WTC11 (cell line): ENCODE data around the gene FARP2. TPM values are rescaled to one million over a fixed set of nuclear protein-coding genes. Genes with fewer than 3 reads are reported as not detected.

ENCODE experiments used
- ATAC-seq: fragments of 200-7000 bp; cut with Tn5 transposase; 2 replicates; pipeline ENCODE4 v1.10.0; 2021; ENCODE audit warnings: mild to moderate bottlenecking, moderate library complexity
- CTCF ChIA-PET: fragments of 300-600 bp; sonication (Branson Sonifier 250); formaldehyde crosslinking; loops from one replicate; lab custom pipeline; 2021; ENCODE audit warnings: antibody characterized with exemption; lab: Charles Lee
- POLR2A ChIA-PET: fragments of 350-600 bp; sonication (Branson Sonifier 250); formaldehyde crosslinking; loops from one replicate; lab custom pipeline; 2021; ENCODE audit warnings: antibody characterized with exemption; lab: Charles Lee
- DNase-seq: peaks from one replicate; pipeline ENCODE4 v3.0.0; 2021; ENCODE audit warnings: low spot score
- H3K27ac Mint-ChIP-seq: 2 replicates; pipeline ENCODE4 v1.8.0; 2021; ENCODE audit warnings: mixed read lengths
- H3K27me3 Mint-ChIP-seq: 2 replicates; pipeline ENCODE4 v1.8.0; 2021; ENCODE audit warnings: low read depth, mild to moderate bottlenecking, moderate library complexity, mixed read lengths
- H3K36me3 Mint-ChIP-seq: 2 replicates; pipeline ENCODE4 v1.8.0; 2021; ENCODE audit warnings: mixed read lengths
- H3K4me1 Mint-ChIP-seq: 2 replicates; pipeline ENCODE4 v1.8.0; 2022; ENCODE audit warnings: mixed read lengths
- H3K4me3 Mint-ChIP-seq: 2 replicates; pipeline ENCODE4 v1.8.0; 2021; ENCODE audit warnings: mild to moderate bottlenecking, moderate library complexity, mixed read lengths
- H3K9me3 Mint-ChIP-seq: 2 replicates; pipeline ENCODE4 v1.8.0; 2021; ENCODE audit warnings: mixed read lengths
- AFF4 ChIP-seq: sonication (generic); formaldehyde crosslinking; IDR thresholded peaks from 2 replicates; pipeline ENCODE4 v1.8.1; 2023; ENCODE audit warnings: mild to moderate bottlenecking, missing genetic modification reagents, borderline replicate concordance
- CREB1 ChIP-seq: sonication (generic); formaldehyde crosslinking; IDR thresholded peaks from 2 replicates; pipeline ENCODE4 v1.8.0; 2023; ENCODE audit warnings: mild to moderate bottlenecking, missing genetic modification reagents
- CREM ChIP-seq: sonication (generic); formaldehyde crosslinking; IDR thresholded peaks from 2 replicates; pipeline ENCODE4 v1.8.1; 2022; ENCODE audit warnings: mild to moderate bottlenecking, missing genetic modification reagents, moderate library complexity
- CTCF ChIP-seq: fragments of 200-600 bp; IDR thresholded peaks from 2 replicates; pipeline ENCODE4 v1.8.0; 2022; ENCODE audit warnings: antibody characterized with exemption
- E2F1 ChIP-seq: sonication (generic); formaldehyde crosslinking; IDR thresholded peaks from 2 replicates; pipeline ENCODE4 v1.8.0; 2022; ENCODE audit warnings: mild to moderate bottlenecking, missing genetic modification reagents
- E2F4 ChIP-seq: sonication (generic); formaldehyde crosslinking; IDR thresholded peaks from 2 replicates; pipeline ENCODE4 v1.8.1; 2022; ENCODE audit warnings: low read depth, mild to moderate bottlenecking, moderate library complexity, missing genetic modification reagents, borderline replicate concordance
- EMX1 ChIP-seq: fragments of 250-450 bp; sonication (Bioruptor Pico); IDR thresholded peaks from 2 replicates; pipeline ENCODE4 v1.8.0; 2021; ENCODE audit warnings: mild to moderate bottlenecking
- FOXJ3 ChIP-seq: sonication (generic); formaldehyde crosslinking; IDR thresholded peaks from 2 replicates; pipeline ENCODE4 v1.9.0; 2021; ENCODE audit warnings: missing genetic modification reagents, mild to moderate bottlenecking, borderline replicate concordance
- HMGA2 ChIP-seq: fragments of 250-450 bp; sonication (Bioruptor Pico); IDR thresholded peaks from 2 replicates; pipeline ENCODE4 v1.4.0; 2021; ENCODE audit warnings: mild to moderate bottlenecking, moderate library complexity
- IRF2 ChIP-seq: sonication (generic); formaldehyde crosslinking; IDR thresholded peaks from 2 replicates; pipeline ENCODE4 v1.8.0; 2022; ENCODE audit warnings: low read depth, missing genetic modification reagents, borderline replicate concordance
- JUN ChIP-seq: sonication (generic); formaldehyde crosslinking; IDR thresholded peaks from 2 replicates; pipeline ENCODE4 v1.8.0; 2023; ENCODE audit warnings: mild to moderate bottlenecking, missing genetic modification reagents
- MXD4 ChIP-seq: fragments of 250-450 bp; sonication (Bioruptor Pico); IDR thresholded peaks from 2 replicates; pipeline ENCODE4 v1.8.0; 2021; ENCODE audit warnings: mild to moderate bottlenecking, moderate library complexity, borderline replicate concordance
- MYBL2 ChIP-seq: sonication (generic); formaldehyde crosslinking; IDR thresholded peaks from 2 replicates; pipeline ENCODE4 v1.8.1; 2023; ENCODE audit warnings: mild to moderate bottlenecking, moderate library complexity, missing genetic modification reagents
- NR1H2 ChIP-seq: sonication (generic); formaldehyde crosslinking; IDR thresholded peaks from 2 replicates; pipeline ENCODE4 v1.9.0; 2021; ENCODE audit warnings: mild to moderate bottlenecking, moderate library complexity, missing genetic modification reagents
- PREB ChIP-seq: sonication (generic); formaldehyde crosslinking; IDR thresholded peaks from 2 replicates; pipeline ENCODE4 v1.8.1; 2022; ENCODE audit warnings: mild to moderate bottlenecking, missing genetic modification reagents, moderate library complexity, borderline replicate concordance
- RELA ChIP-seq: sonication (generic); formaldehyde crosslinking; IDR thresholded peaks from 2 replicates; pipeline ENCODE4 v1.8.1; 2022; ENCODE audit warnings: missing genetic modification reagents, mild to moderate bottlenecking, borderline replicate concordance
- SMAD3 ChIP-seq: sonication (generic); formaldehyde crosslinking; IDR thresholded peaks from 2 replicates; pipeline ENCODE4 v1.8.0; 2022; ENCODE audit warnings: missing genetic modification reagents, mild to moderate bottlenecking, borderline replicate concordance
- SP1 ChIP-seq: sonication (generic); formaldehyde crosslinking; conservative IDR thresholded peaks from 2 replicates; pipeline ENCODE4 v1.8.1; 2022; ENCODE audit warnings: missing genetic modification reagents
- TP53 ChIP-seq: sonication (generic); formaldehyde crosslinking; IDR thresholded peaks from 2 replicates; pipeline ENCODE4 v1.8.1; 2023; ENCODE audit warnings: mild to moderate bottlenecking, missing genetic modification reagents
- ZBTB21 ChIP-seq: sonication (generic); formaldehyde crosslinking; IDR thresholded peaks from 2 replicates; pipeline ENCODE4 v1.8.1; 2023; ENCODE audit warnings: mild to moderate bottlenecking, missing genetic modification reagents, borderline replicate concordance
- ZMAT4 ChIP-seq: fragments of 250-450 bp; sonication (Bioruptor Pico); IDR thresholded peaks from 2 replicates; pipeline ENCODE4 v1.9.0; 2021; ENCODE audit warnings: mild to moderate bottlenecking
- ZNF121 ChIP-seq: sonication (generic); formaldehyde crosslinking; IDR thresholded peaks from 2 replicates; pipeline ENCODE4 v1.8.0; 2023; ENCODE audit warnings: missing genetic modification reagents
- ZNF263 ChIP-seq: sonication (generic); formaldehyde crosslinking; IDR thresholded peaks from 2 replicates; pipeline ENCODE4 v1.8.1; 2022; ENCODE audit warnings: low read depth, mild to moderate bottlenecking, moderate library complexity, missing genetic modification reagents
- ZNF317 ChIP-seq: sonication (generic); formaldehyde crosslinking; IDR thresholded peaks from 2 replicates; pipeline ENCODE4 v1.8.1; 2023; ENCODE audit warnings: low read depth, mild to moderate bottlenecking, moderate library complexity, missing genetic modification reagents, borderline replicate concordance
- total RNA-seq: library from RNA; stranded (reverse); gene quantifications from 3 replicates; pipeline ENCODE4 v1.2.3, GENCODE V29; 2021

The FARP2 gene
- total RNA-seq, 1 experiment from 2014 or later, result 37.8 TPM

DNA sequence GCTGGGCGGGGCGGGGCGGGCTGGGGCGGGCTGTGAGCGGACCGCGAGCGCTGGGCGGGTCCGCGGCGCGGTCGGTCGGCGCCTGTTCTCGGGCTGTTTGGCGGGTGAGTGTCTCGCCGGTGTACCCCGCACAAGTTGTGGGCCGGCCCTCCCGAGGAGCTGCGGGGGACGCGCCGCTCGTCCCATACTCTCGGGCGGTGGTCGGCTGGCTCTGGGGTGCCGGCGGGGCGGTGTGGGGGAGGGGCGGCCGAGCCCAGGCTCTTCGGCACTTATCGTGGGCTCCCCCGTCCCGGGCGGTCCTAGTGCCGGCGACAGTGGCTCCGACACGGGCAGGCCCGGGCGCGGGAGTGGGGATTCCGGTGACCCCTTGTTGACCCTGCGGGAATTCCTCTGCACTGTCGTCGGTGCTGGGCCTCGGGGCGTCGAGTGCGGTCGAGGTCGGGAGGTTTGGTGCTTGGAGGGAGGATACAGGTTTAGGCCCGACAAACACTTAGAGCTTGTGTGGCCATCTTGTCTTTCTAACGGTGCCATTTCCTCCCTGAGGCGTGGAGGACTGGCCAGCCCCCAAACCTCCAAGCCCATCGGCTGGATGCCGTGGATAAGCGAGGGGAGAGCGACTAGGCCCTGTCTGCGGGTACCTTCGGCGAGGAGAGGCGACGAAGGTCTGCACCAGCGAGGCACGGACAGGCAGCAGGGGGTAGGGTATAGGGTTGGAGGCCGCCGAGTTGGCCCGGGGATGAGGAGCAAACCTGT, 40.0 kb upstream of the FARP2 start, which contains the start of gene SEPTIN2 (continued):
- TF ChIP-seq CTCF (no peak), E2F4 (CRISPR knock-in tag) (no peak), EMX1 (CRISPR knock-in tag) (no peak), ZNF121 (CRISPR knock-in tag) (no peak), TP53 (CRISPR knock-in tag) (peak; percentile 50; the same call in 1 of the 2 replicates), IRF2 (CRISPR knock-in tag) (no peak), AFF4 (CRISPR knock-in tag) (peak; percentile 40; the same call in 1 of the 2 replicates), CREM (peak; percentile 44; the same call in 1 of the 2 replicates), CREB1 (CRISPR knock-in tag) (no peak), PREB (CRISPR knock-in tag) (no peak), SP1 (CRISPR knock-in tag) (peak; percentile 62; the same call in 1 of the 2 replicates), JUN (CRISPR knock-in tag) (no peak), MYBL2 (CRISPR knock-in tag) (no peak)
- TF ChIP-seq, all 79 proteins: peak for 12

GRCh38 chr2:241316825-241317224, 39.3 kb upstream of the FARP2 start:
- ChIA-PET CTCF (no interaction called here), POLR2A (interaction anchor here (0.5 to 1.0 kb wide), 2 partner anchors 14 to 168 kb away, joined by 3 to 4 read pairs; partner anchors contain the start of gene PASK)
- peak overlapping the region; percentile 99 for H3K4me3 Mint-ChIP-seq
- H3K4me1 Mint-ChIP-seq, result peaks cover 65% of the 10 kb centered on the region
- H3K27ac Mint-ChIP-seq, result peak overlapping the region; percentile 85
- H3K27me3 Mint-ChIP-seq, result no peaks in the 10 kb centered on the region
- no peak for ATAC-seq
- DNase-seq, result no peak
- peaks cover 13% of the 10 kb centered on the region for H3K36me3 Mint-ChIP-seq
- no peaks in the 10 kb centered on the region for H3K9me3 Mint-ChIP-seq
- TF ChIP-seq ZNF317 (no peak), SMAD3 (no peak), ZNF263 (no peak), MXD4 (CRISPR knock-in tag) (no peak), JUN (CRISPR knock-in tag) (no peak), HMGA2 (CRISPR knock-in tag) (no peak), NR1H2 (CRISPR knock-in tag) (no peak), ZMAT4 (no peak), IRF2 (CRISPR knock-in tag) (no peak), FOXJ3 (CRISPR knock-in tag) (no peak), ZBTB21 (no peak), RELA (CRISPR knock-in tag) (no peak), E2F1 (CRISPR knock-in tag) (no peak)
